ENCODE measurements around the gene CANT1.
"Not testable (repeated sequence)": the region's sequence is repeated elsewhere in the genome, so short reads cannot be mapped to it uniquely, and the experiment has no call there.

CANT1 gene

DNA sequence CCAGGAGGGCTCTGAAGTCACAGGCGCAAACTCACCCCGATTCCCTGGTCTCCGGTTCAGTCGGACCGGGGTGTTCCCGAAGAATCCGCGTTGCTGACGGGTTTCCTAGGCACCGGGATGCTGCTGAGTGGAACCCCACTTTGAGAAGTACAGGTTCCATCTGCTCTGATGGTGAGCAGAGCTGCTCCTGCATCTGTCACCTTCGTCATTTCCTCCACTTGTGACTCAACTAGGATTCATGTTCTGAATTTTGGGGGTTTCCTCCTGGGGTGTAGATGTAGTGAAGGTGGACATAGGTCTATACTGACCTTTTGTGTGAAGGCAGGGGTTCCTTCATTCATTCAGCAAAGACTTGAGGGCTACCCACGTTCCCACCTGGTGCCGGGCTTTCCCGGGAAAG lies 54.9 kb downstream of the CANT1 start:
- DNase-seq, result no peak

DNA sequence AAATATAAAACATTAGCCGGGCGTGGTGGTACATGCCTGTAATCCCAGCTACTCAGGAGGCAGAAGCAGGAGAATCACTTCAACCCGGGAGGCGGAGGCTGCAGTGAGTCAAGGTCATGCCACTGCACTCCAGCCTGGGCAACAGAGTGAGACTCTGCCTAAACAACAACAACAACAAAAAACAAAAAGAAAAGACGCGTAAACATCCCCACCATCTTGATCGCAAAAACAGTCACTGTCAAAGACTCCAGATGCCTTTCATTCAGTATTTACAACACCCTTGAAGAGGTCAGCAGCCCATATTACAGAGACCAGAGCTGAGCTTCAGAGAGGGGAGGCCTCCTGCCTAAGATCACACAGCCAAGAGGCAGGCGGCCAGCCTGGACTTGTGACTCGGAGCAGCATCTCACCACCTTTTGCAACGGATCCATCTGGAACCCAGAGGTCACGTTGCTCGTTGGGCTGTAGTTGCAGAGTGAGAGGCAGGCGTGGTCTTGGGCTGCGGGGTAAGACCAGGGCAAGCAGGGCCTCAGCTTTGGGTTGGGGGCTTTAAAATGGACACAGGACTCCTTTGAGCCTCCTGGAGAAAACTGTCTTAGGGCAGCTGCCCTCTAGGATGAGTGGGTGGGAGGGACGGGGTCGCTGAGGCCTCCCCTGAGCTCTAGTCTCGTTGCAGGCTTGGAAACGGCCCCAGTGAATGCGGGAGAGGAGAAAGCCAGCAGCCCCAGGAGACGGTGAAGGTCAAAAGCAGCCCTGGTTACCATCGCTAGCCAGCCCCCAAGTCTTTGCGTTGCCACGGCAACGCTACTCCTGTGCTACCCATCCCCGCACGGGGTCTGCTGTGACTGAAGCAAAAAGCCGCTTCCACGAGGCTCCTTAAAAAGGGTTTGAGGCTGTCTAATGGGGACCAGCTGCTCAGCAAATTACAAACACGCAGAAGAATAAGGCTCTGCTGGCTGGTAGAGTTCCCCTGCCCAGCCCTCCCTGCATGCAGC lies 55.9 kb downstream of the CANT1 start:
- DNase-seq, result no peak

DNA sequence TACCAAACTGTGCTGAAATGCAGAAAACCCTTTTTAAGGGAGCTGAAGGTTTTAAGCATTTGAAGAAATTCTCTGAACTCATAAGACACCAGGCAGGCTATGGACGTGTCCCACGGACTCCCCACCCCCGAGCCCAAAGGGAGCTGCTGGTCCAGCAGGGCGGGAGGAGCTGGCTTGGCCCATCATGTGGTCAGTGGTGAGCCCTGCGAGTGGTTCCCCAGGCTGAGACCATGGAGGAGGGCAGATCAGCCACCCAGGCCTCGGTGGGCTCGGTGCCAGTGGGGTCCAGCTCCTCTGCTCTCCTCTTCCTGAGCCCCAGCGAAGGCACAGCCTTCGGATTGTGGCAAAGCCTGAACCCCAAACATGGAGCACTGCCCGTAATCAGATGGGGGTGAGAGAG lies 56.9 kb downstream of the CANT1 start:
- DNase-seq, result no peak

DNA sequence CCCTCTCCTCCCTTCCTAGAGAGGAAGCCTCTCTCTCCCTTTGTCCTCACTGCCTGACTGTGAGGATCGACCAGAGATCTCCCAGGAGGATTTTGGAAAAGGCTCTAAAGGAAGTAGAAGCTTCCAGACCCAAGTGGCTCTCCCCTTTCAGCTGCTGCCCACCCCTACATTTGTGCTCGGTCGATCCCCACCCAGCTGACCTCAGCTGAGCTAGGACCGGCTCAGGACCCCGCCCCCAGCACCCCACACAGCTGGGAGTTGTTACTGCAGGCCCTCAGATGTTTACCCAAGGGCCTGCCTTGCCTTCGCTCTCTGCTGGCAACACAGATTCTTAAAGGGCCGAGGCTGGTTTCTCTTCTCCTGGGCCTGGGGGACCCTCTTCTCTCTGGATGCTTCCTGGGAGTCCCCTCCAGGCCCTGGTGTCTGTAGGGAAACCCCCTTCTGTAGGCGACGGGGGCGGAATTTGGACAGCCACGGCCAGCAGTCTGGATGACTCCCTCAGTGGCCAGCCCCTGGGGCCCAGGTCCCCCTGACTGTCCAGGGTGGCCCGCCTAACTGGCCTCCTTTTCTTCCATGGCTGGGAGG lies 57.5 kb downstream of the CANT1 start:
- DNase-seq, result no peak

DNA sequence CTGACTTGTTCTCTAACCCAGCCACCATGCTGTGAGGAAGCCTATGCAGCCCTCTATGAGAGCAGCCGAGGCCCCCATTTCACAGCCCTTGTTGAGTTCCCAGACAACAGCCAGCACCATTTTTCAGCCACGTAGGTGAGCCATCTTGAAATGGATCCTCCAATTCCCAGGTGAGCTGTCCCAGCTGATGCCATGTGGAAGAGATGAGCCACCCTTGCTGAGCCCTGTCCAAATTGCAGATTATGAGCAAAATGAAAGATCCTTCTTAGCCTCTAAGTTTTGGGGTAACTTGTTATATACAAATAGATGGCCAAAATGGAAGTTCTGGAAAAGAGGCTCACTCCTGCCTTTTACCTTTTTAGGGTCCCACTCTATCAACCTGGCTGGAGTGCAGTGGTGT lies 58.7 kb downstream of the CANT1 start:
- DNase-seq, result no peak

DNA sequence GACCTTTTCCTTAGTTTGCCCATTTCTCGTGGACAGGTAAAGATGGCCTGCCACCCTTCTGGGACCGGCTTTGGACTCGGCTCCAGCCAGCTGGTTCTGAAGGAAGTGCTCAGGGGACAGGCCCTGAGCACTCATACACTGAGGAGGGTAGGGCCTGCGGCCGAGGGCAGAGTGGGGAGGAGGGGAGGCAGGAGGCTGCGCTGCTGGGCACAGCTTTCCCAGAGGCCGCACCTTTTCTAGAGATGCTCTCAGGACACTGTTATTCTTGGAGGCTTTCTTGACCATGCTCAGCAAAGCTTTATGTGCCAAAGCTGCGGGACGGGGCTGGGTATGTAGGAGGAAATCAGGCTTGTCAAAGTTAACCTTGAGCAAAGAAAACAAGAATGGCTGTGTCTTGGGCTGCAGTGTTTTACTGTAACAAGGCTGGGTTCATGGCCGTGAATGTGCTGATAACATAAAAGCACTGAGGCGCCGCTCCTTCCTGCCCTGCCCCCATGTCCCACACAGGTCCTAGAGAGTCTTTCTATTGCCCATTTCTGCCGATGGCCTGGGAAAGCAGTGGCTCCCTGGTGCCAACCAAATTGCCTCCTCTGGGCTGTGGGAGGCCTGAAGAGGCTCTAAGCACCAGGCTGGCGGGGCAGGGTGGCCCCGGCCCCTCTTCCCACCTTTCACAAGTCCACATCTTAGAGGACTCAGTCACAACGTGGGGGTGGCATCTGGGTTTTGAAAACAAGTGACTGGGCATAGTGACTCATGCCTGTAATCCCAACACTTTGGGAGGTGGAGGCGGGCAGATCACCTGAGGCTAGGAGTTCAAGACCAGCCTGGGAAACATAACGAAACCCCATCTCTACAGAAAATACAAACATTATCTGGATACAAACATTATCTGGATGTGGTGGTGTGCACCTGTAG lies 62.1 kb downstream of the CANT1 start:
- DNase-seq, result no peak

DNA sequence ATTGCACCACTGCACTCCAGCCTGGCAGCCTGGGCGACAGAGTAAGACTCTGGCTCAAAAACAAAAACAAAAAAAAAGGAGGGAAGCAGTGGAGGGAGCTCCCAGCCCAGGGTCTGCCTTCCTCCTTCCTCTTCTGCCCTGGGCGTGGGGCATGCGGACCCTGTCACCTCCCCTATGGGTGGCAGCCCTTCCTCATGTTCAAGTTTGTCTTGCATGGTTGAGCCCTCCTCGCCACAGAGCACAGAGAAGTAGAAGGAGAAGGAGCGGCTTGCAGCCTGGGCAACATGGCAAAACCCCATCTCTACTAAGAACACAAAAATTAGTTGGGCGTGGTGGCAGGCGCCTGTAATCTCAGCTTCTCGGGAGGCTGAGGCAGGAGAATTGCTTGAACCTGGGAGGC lies 62.9 kb downstream of the CANT1 start:
- DNase-seq, result no peak

DNA sequence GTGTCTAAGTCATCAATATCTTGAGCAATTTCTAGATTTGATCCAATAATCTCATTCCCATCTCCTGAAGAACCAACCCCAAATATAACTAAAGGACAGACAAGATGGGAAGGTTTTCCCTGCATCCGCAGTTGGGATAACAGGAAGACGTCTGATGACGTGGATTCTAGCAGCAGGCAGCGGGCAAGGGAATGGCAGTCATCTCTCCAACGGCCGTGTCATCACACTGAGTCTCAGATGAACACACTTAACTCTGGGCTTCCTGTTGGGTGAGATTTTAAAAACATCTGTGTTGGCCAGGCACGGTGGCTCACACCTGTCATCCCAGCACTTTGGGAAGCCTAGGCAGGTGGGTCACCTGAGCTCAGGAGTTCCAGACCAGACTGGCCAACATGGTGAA lies 63.4 kb downstream of the CANT1 start:
- no peak for DNase-seq

DNA sequence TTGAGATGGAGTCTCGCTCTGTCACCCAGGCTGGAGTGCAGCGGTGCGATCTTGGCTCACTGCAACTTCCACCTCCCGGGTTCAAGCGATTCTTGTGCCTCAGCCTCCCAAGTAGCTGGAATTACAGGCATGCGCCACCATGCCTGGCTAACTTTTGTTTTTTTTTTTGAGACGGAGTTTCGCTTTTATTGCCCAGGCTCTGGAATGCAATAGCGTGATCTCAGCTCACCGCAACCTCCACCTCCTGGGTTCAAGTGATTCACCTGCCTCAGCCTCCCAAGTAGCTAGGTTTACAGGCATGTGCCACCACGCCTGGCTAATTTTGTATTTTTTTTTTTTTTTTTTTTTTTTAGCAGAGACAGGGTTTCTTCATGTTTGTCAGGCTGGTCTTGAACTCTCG lies 64.1 kb downstream of the CANT1 start:
- not testable (repeated sequence) for DNase-seq

DNA sequence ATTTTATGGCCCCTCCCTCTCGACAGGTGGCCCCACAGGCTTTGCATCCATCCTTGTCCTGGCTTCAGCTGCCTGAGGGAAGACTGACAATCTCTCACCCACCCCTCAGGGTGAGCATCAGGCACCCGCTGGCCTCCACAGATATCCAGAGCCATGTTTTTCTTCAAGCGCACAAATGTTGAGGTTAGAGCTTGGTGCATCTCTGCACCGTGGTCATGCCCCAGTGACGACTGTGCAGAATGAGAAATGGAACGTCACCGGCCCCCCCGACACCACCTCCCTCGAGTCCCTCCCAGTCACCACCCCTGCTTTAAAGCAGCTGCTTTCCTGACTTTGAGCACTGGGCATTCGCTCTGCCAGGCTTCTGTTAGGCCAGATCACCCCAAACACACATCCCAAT lies 64.6 kb downstream of the CANT1 start:
- no peak for DNase-seq

DNA sequence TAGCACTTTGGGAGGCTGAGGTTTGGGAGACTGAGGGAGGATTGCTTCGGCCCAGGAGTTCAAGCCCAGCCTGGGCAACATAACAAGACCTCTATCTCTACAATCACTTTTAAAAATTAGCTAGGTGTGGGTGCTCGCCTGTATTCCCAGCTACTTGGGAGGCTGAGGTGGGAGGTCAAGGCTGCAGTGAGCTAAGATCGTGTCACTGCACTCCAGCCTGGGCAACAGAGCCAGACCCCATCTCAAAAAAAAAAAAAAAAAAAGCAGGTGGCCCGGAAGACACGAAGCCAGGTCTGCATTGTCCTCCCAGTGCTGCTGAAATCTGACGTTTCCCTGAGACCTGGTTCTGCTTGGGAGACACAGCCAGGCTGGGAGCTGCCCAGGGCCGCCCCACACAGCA lies 65.5 kb downstream of the CANT1 start:
- no peak for DNase-seq
